Spleen (tissue), 11 donors: Measurements from ENCODE around the gene DPH3. TPM values are rescaled to one million over a fixed set of nuclear protein-coding genes. Genes with fewer than 3 reads are reported as not detected.

Experiments
- DNase-seq: peaks from one replicate; pipeline ENCODE4 v3.0.0-alpha.2; 2020
- H3K27ac ChIP-seq, 8 donors: fragments of 200-600 bp; sonication (generic) in 7 of 8; 1 replicate in 4 of 8; 2 replicates in 4 of 8; pipeline versions ENCODE4 v1.5.0 to v1.8.0; 2016 to 2021; ENCODE audit warnings: inconsistent platforms in 4 of 8, mild to moderate bottlenecking in 4 of 8, moderate library complexity in 1 of 8
- H3K27me3 ChIP-seq, 7 donors: fragments of 200-600 bp; sonication (generic) in 6 of 7; replicated peaks in 1 of 7; 1 replicate in 4 of 7; 2 replicates in 3 of 7; pipeline versions ENCODE4 v1.5.0 to v1.8.0; 2016 to 2021; ENCODE audit warnings: inconsistent platforms in 3 of 7, mild to moderate bottlenecking in 1 of 7
- H3K36me3 ChIP-seq, 6 donors: fragments of 200-600 bp; sonication (generic) in 5 of 6; 1 replicate in 4 of 6; 2 replicates in 2 of 6; pipeline versions ENCODE4 v1.5.0 to v1.8.0; 2016 to 2021; ENCODE audit warnings: inconsistent platforms in 2 of 6
- H3K4me1 ChIP-seq, 6 donors: fragments of 200-600 bp; sonication (generic) in 5 of 6; 1 replicate in 3 of 6; 2 replicates in 3 of 6; pipeline versions ENCODE4 v1.5.0 to v1.8.0; 2016 to 2021; ENCODE audit warnings: inconsistent platforms in 3 of 6
- H3K4me3 ChIP-seq, 8 donors: fragments of 200-600 bp; sonication (generic) in 7 of 8; 1 replicate in 4 of 8; 2 replicates in 4 of 8; pipeline versions ENCODE4 v1.5.0 to v1.8.0; 2016 to 2021; ENCODE audit warnings: inconsistent platforms in 4 of 8, mild to moderate bottlenecking in 4 of 8, moderate library complexity in 2 of 8
- H3K9me3 ChIP-seq, 8 donors: fragments of 200-600 bp; sonication (generic) in 7 of 8; 1 replicate in 4 of 8; 2 replicates in 4 of 8; pipeline versions ENCODE4 v1.5.0 to v1.8.0; 2016 to 2021; ENCODE audit warnings: inconsistent platforms in 4 of 8
- CTCF ChIP-seq, 11 experiments: fragments of 200-600 bp in 7 of 11; fragments of 450-650 bp in 4 of 11; sonication (generic) in 4 of 11; IDR thresholded peaks in 8 of 11; conservative IDR thresholded peaks in 3 of 11; 1 replicate in 7 of 11; 2 replicates in 4 of 11; pipeline versions ENCODE4 v1.4.0 to v1.8.0; 2016 to 2021; ENCODE audit warnings: antibody characterized with exemption in 11 of 11, inconsistent platforms in 4 of 11, mild to moderate bottlenecking in 1 of 11
- POLR2A ChIP-seq, 3 donors: fragments of 450-650 bp; IDR thresholded peaks; one replicate each; pipeline ENCODE4 v1.5.1; 2017; ENCODE audit warnings: antibody characterized with exemption in 3 of 3, mild to moderate bottlenecking in 1 of 3
- POLR2AphosphoS5 ChIP-seq, 3 donors: sonication (generic); formaldehyde crosslinking; IDR thresholded peaks; one replicate each; pipeline ENCODE4 v1.5.1; 2017; ENCODE audit warnings: antibody characterized with exemption in 3 of 3
- WGBS, 5 donors: extraction: QIAGEN DNeasy Blood & Tissue Kit in 3 of 5; methylation state at CpG; one replicate each; pipeline versions ENCODE4 v1.1.5 to v1.1.7; 2013 to 2018; 5-methylcytosine and 5-hydroxymethylcytosine counted together
- intact Hi-C: fragments of 100-400 bp; cut with DNase I; formaldehyde crosslinking; loops from one replicate; pipeline ENCODE4 v1.15.0; 2023; ENCODE audit warnings: low total_unique reads
- polyA plus RNA-seq, 3 donors: library from polyadenylated mRNA; stranded (reverse); fragments of 200-250 nt; gene quantifications; one replicate each; pipeline ENCODE4 v1.2.1, GENCODE V29; 2013
- total RNA-seq, 7 donors: library from RNA; depleted of rRNA in 3 of 7; stranded (reverse); fragments of >200 nt in 3 of 7; fragmentation: NEBNext Ultra II Directional in 4 of 7; extraction: Animal tissue kit (Norgen Biotek cat#: 25700) in 4 of 7; gene quantifications; one replicate each; pipeline versions ENCODE4 v1.1.0 to v1.2.1, GENCODE V29; 2016 to 2021
- donor health status: healthy with polysubstance abuse.
- donor health status: DM: no; HTN: no; CAD: no; lungs with moderate emphysema.
- donor health status: DM: no; HTN: no; CAD: no.
- donor health status: Bipolar disorder and iron deficiency.
- donor health status: healthy.
- donor health status: DM: no; HTN: no; CAD: no.
- donor health status: DM: yes; HTN: yes; CAD: no.

The DPH3 gene
- total and polyA plus RNA-seq, 10 donors, result 7.2 to 17.9 (median 14.2) TPM

- Histone ChIP-seq H3K4me1 (peaks cover 14 to 96% (median 49%) of the 10 kb centered on the region in 6 donors), H3K36me3 (peaks cover 0 to 83% (median 6%) of the 10 kb centered on the region in 6 donors), H3K27ac (peak overlapping the region in 5 of 8 donors; percentile 25 to 82 (median 65)), H3K4me3 (no peak overlapping the region), H3K9me3 (no peaks in the 10 kb centered on the region), H3K27me3 (no peaks in the 10 kb centered on the region)
- intact Hi-C loops, result no loop called here
- no peak for TF ChIP-seq POLR2A (IDR thresholded peaks at IDR 0.05)
- TF ChIP-seq POLR2AphosphoS5 (IDR thresholded peaks at IDR 0.05), result no peak
- TF ChIP-seq CTCF (IDR thresholded peaks at IDR 0.05 in 8 of 11, conservative IDR thresholded peaks at IDR 0.05 in 3 of 11), result no peak
- 20 to 60% (median 36%) methylated on average over 1 to 2 of the region's 2 CpGs for WGBS, 5 donors
- DNase-seq, result no peak
Measured at GRCh38 chr3:16309558-16309957, 44.8 kb upstream of the DPH3 start.

DNA sequence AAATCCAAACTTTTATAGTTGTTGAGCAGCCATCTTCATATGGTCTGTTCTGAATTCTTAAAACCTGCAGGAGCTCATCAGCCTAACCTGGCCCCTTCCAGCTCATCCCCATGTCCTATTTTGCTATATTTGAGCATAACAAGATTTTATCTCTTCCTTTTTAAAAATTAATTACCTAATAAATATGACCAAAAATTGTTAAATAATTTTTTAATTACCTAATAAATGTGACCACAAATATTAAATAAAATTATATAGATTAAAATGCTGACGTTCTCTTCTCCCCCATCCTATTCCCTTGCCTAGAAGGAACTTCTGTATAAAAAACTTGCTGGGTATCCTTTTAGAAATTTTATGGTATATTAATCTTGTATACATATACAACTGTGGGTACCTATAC lies 44.0 kb upstream of the DPH3 start:
- intact Hi-C loops, result no loop called here
- DNase-seq, result no peak
- peak overlapping the region in 1 of 8 donors; percentile 65 for H3K27ac ChIP-seq
- no peaks in the 10 kb centered on the region for H3K9me3 ChIP-seq
- WGBS, 5 donors, result 89 to 98% (median 93%) methylated on average over 1 of the region's 1 CpG
- H3K4me1 ChIP-seq, result peaks cover 19 to 96% (median 42%) of the 10 kb centered on the region in 6 donors
- peaks cover 0 to 83% (median 5%) of the 10 kb centered on the region in 6 donors for H3K36me3 ChIP-seq
- no peak for TF ChIP-seq CTCF (IDR thresholded peaks at IDR 0.05 in 8 of 11, conservative IDR thresholded peaks at IDR 0.05 in 3 of 11)
- no peak for TF ChIP-seq POLR2A (IDR thresholded peaks at IDR 0.05)
- TF ChIP-seq POLR2AphosphoS5 (IDR thresholded peaks at IDR 0.05), result no peak
- no peaks in the 10 kb centered on the region for H3K27me3 ChIP-seq
- H3K4me3 ChIP-seq, result no peak overlapping the region

- Histone ChIP-seq H3K27ac (peak overlapping the region in 1 of 8 donors; percentile 42), H3K36me3 (peaks cover 0 to 83% (median 4%) of the 10 kb centered on the region in 6 donors), H3K4me1 (peaks cover 19 to 96% (median 43%) of the 10 kb centered on the region in 6 donors), H3K27me3 (no peaks in the 10 kb centered on the region), H3K4me3 (no peak overlapping the region), H3K9me3 (no peaks in the 10 kb centered on the region)
- intact Hi-C loops, result no loop called here
- WGBS, 5 donors, result 82 to 90% (median 89%) methylated on average over 5 of the region's 5 CpGs
- TF ChIP-seq CTCF (IDR thresholded peaks at IDR 0.05 in 8 of 11, conservative IDR thresholded peaks at IDR 0.05 in 3 of 11) (no peak), POLR2A (IDR thresholded peaks at IDR 0.05) (no peak), POLR2AphosphoS5 (IDR thresholded peaks at IDR 0.05) (no peak)
- no peak for DNase-seq
Measured at GRCh38 chr3:16307832-16308531, 43.2 kb upstream of the DPH3 start.

DNA sequence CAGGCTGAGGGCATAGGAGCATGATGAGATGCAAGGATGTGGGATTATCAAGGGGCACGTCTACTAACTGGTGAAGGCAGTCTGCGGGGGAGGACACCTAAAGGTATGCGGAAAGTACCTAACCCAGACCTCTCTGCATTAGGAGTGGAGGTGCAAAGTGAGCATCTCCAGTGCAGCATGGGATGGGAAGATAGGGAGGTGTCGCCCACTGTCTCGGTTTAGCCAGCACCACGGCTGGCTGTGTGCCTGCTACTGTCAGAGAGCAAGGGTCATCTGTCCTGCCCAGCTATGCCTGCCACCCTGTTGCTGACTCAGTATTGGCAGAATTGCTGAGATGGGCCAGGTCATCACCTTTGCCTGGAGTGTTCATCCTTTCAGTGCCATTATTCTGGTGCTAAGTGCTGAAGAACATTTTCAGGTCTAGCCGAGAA lies 40.4 kb upstream of the DPH3 start:
- peaks cover 21 to 97% (median 48%) of the 10 kb centered on the region in 6 donors for H3K4me1 ChIP-seq
- H3K27me3 ChIP-seq, result no peaks in the 10 kb centered on the region
- no peak for TF ChIP-seq POLR2A (IDR thresholded peaks at IDR 0.05)
- peak in 1 of 3 donors; percentile 42 for TF ChIP-seq POLR2AphosphoS5 (IDR thresholded peaks at IDR 0.05)
- H3K9me3 ChIP-seq, result no peaks in the 10 kb centered on the region
- no peak overlapping the region for H3K4me3 ChIP-seq
- WGBS, 5 donors, result 74 to 91% (median 80%) methylated on average over 7 of the region's 7 CpGs
- no peak for DNase-seq
- intact Hi-C loops, result no loop called here
- H3K36me3 ChIP-seq, result peaks cover 0 to 84% (median 5%) of the 10 kb centered on the region in 6 donors
- H3K27ac ChIP-seq, result peak overlapping the region in 6 of 8 donors; percentile 14 to 88 (median 35)
